OCI-LY1 (cell line): Measurements from ENCODE around the gene ZBTB47.

ENCODE experiments used
- H2AFZ ChIP-seq: fragments of 200-600 bp; sonication (generic), shearing (Covaris generic); 2 replicates; pipeline ENCODE4 v1.6.0; 2014; ENCODE audit warnings: antibody characterized with exemption, mild to moderate bottlenecking, low read length
- H3F3A ChIP-seq: fragments of 200-600 bp; sonication (generic), shearing (Covaris generic); 2 replicates; pipeline ENCODE4 v1.6.0; 2014; ENCODE audit warnings: mild to moderate bottlenecking, antibody characterized with exemption, low read length, moderate library complexity; ENCODE audit not compliant: insufficient read depth
- H3K27ac ChIP-seq: fragments of 200-600 bp; sonication (generic); 2 replicates; pipeline ENCODE4 v1.5.1; 2014; ENCODE audit warnings: low read length, mixed run types, mild to moderate bottlenecking, low read depth; ENCODE audit not compliant: poor library complexity, severe bottlenecking
- H3K27me3 ChIP-seq: fragments of 200-600 bp; sonication (generic); 2 replicates; pipeline ENCODE4 v1.6.0; 2014; ENCODE audit warnings: antibody characterized with exemption, mild to moderate bottlenecking, low read length, moderate library complexity; ENCODE audit not compliant: insufficient read depth
- H3K36me3 ChIP-seq: fragments of 200-600 bp; sonication (generic); 2 replicates; pipeline ENCODE4 v1.6.1; 2014; ENCODE audit warnings: mild to moderate bottlenecking, antibody characterized with exemption, low read length, moderate library complexity, mixed read lengths; ENCODE audit not compliant: insufficient read depth
- H3K4me1 ChIP-seq: fragments of 200-600 bp; sonication (generic); 2 replicates; pipeline ENCODE4 v1.5.1; 2014; ENCODE audit warnings: mild to moderate bottlenecking, low read length, moderate library complexity; ENCODE audit not compliant: insufficient read depth, severe bottlenecking
- H3K4me2 ChIP-seq: fragments of 200-600 bp; sonication (generic), shearing (Covaris generic); 2 replicates; pipeline ENCODE4 v1.6.1; 2014; ENCODE audit warnings: low read length
- H3K4me3 ChIP-seq: fragments of 200-600 bp; sonication (generic); 2 replicates; pipeline ENCODE4 v1.5.1; 2014; ENCODE audit warnings: low read length, low read depth, mild to moderate bottlenecking, mixed read lengths; ENCODE audit not compliant: poor library complexity, severe bottlenecking
- H3K79me2 ChIP-seq: fragments of 200-600 bp; shearing (Covaris generic); 2 replicates; pipeline ENCODE4 v1.6.1; 2016; ENCODE audit warnings: mixed run types, low read length, mixed read lengths; ENCODE audit not compliant: insufficient read depth
- H3K9ac ChIP-seq: fragments of 200-600 bp; sonication (generic), shearing (Covaris generic); 2 replicates; pipeline ENCODE4 v1.6.1; 2014; ENCODE audit warnings: mild to moderate bottlenecking, low read length, mixed read lengths
- H3K9me2 ChIP-seq: fragments of 200-600 bp; sonication (generic), shearing (Covaris generic); 2 replicates; pipeline ENCODE4 v1.6.1; 2014; ENCODE audit warnings: low read depth, mild to moderate bottlenecking, low read length, mixed read lengths
- H3K9me3 ChIP-seq: fragments of 200-600 bp; shearing (Covaris generic); 2 replicates; pipeline ENCODE4 v1.6.1; 2014; ENCODE audit warnings: low read length, mixed read lengths
- H4K20me1 ChIP-seq: fragments of 200-600 bp; sonication (generic), shearing (Covaris generic); 2 replicates; pipeline ENCODE4 v1.6.0; 2016; ENCODE audit warnings: mild to moderate bottlenecking, low read length; ENCODE audit not compliant: insufficient read depth
- EZH2 ChIP-seq: fragments of 200-600 bp; sonication (generic), shearing (Covaris generic); IDR thresholded peaks from 2 replicates; pipeline ENCODE4 v1.8.0; 2017; ENCODE audit warnings: borderline replicate concordance, mixed run types, mild to moderate bottlenecking, antibody characterized with exemption, low read length, moderate library complexity, mixed read lengths
- TF ChIP-seq, protein P1 (sequence below): fragments of 200-600 bp; sonication (generic), shearing (Covaris generic); IDR thresholded peaks from 2 replicates; pipeline ENCODE4 v1.5.1; 2017; ENCODE audit warnings: mild to moderate bottlenecking, antibody characterized with exemption, low read length, moderate library complexity, mixed read lengths

Gene ZBTB47

DNA sequence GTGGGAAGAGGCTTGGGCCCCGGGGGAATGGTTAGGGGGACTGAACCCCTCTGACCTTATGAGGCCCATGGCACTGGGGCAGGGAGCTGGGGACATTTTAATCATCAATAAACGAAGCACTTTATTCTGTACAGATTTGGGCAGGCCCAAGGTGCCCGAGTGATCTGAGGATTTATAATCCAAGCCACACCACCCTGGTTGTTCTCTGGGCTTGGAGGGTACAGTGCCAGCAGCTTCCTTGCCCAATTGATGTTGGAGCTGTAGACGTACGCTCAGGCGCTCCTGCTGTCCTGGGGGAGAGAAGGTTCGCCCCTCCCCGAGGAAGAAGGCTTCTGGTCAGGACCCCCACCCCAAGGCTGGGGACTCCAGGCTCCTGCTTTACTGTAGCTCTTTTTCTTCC, 12.5 kb downstream of the ZBTB47 start:
- H3K79me2 ChIP-seq, result no peaks in the 10 kb centered on the region
- H3K36me3 ChIP-seq, result no peaks in the 10 kb centered on the region
- no peak overlapping the region for H3K27ac ChIP-seq
- no peak overlapping the region for H2AFZ ChIP-seq
- H3K4me3 ChIP-seq, result no peak overlapping the region
- H3F3A ChIP-seq, result no peaks in the 10 kb centered on the region
- H3K27me3 ChIP-seq, result no peaks in the 10 kb centered on the region
- no peak overlapping the region for H3K4me2 ChIP-seq
- no peaks in the 10 kb centered on the region for H4K20me1 ChIP-seq
- H3K9me3 ChIP-seq, result no peaks in the 10 kb centered on the region
- TF ChIP-seq, protein P1, sequence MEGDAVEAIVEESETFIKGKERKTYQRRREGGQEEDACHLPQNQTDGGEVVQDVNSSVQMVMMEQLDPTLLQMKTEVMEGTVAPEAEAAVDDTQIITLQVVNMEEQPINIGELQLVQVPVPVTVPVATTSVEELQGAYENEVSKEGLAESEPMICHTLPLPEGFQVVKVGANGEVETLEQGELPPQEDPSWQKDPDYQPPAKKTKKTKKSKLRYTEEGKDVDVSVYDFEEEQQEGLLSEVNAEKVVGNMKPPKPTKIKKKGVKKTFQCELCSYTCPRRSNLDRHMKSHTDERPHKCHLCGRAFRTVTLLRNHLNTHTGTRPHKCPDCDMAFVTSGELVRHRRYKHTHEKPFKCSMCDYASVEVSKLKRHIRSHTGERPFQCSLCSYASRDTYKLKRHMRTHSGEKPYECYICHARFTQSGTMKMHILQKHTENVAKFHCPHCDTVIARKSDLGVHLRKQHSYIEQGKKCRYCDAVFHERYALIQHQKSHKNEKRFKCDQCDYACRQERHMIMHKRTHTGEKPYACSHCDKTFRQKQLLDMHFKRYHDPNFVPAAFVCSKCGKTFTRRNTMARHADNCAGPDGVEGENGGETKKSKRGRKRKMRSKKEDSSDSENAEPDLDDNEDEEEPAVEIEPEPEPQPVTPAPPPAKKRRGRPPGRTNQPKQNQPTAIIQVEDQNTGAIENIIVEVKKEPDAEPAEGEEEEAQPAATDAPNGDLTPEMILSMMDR, result no peak
- no peak for TF ChIP-seq EZH2
- peaks cover 12% of the 10 kb centered on the region for H3K4me1 ChIP-seq
- no peak overlapping the region for H3K9ac ChIP-seq
- H3K9me2 ChIP-seq, result no peaks in the 10 kb centered on the region

GRCh38 chr3:42666577-42666998, 13.1 kb downstream of the ZBTB47 start:
- Histone ChIP-seq H3K4me1 (peaks cover 12% of the 10 kb centered on the region), H3K27ac (no peak overlapping the region), H3F3A (no peaks in the 10 kb centered on the region), H3K9me3 (no peaks in the 10 kb centered on the region), H4K20me1 (no peaks in the 10 kb centered on the region), H3K4me2 (no peak overlapping the region), H3K4me3 (no peak overlapping the region), H2AFZ (no peak overlapping the region), H3K79me2 (no peaks in the 10 kb centered on the region), H3K9ac (no peak overlapping the region), H3K9me2 (no peaks in the 10 kb centered on the region), H3K36me3 (no peaks in the 10 kb centered on the region), H3K27me3 (no peaks in the 10 kb centered on the region)
- no peak for TF ChIP-seq EZH2
- TF ChIP-seq, protein P1, result no peak

DNA sequence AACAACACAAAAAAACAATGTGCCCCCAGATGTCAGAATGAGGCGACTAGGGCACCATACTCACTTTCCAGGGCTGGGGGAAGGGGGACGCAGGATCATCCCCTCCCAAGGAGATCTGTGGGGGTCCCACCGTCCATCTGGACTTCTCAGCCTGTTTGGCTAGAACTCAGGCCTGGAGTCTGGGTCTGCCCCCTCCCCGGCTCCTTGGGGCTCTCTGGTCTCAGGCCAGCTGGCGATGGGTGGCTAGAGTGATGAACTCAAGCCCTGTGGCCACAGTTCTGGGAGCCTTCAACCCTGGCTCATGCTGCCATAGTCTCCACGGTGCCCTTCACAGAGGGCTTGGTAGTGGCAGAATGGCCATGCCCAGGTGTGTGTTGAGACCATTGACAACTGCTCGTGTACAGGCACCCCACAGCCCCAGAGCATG, 13.6 kb downstream of the ZBTB47 start:
- peaks cover 12% of the 10 kb centered on the region for H3K4me1 ChIP-seq

More for the DNA sequence above, 13.6 kb downstream of the ZBTB47 start:
- Histone ChIP-seq H3K9me3 (no peaks in the 10 kb centered on the region), H3K27me3 (no peaks in the 10 kb centered on the region), H3K79me2 (no peaks in the 10 kb centered on the region), H3K27ac (no peak overlapping the region), H4K20me1 (no peaks in the 10 kb centered on the region), H3K9me2 (no peaks in the 10 kb centered on the region), H3F3A (no peaks in the 10 kb centered on the region), H3K4me3 (no peak overlapping the region), H3K4me2 (no peak overlapping the region), H3K9ac (no peak overlapping the region), H2AFZ (no peak overlapping the region), H3K36me3 (no peaks in the 10 kb centered on the region)
- TF ChIP-seq, protein P1, result no peak
- TF ChIP-seq EZH2, result no peak
